ENCODE measurements around the gene INPP5F.

- TF ChIP-seq CTCF (IDR thresholded peaks at IDR 0.05): no peak
- no peak for TF ChIP-seq POLR2A (IDR thresholded peaks at IDR 0.05)
Observed at GRCh38 chr10:119818889-119819270, 93.0 kb downstream of the INPP5F start.
